Activated naive CD4-positive, alpha-beta T cell treated with anti-CD3 and anti-CD28 coated beads, Interleukin-2, amount 10 ng/mL, durations not matched to agents 7 days and 5 days (primary cell): ENCODE data around the gene ZNF648.

ENCODE experiments used
- CTCF ChIA-PET: fragments of 350-600 bp; sonication (Branson Sonifier 250); formaldehyde crosslinking; loops from one replicate; lab custom pipeline; 2021; ENCODE audit warnings: antibody characterized with exemption; lab: Charles Lee
- DNase-seq: peaks from one replicate; pipeline ENCODE4 v3.0.0-alpha.2; 2020
- H3K27ac Mint-ChIP-seq: one replicate; pipeline ENCODE4 v1.8.0; 2021; ENCODE audit warnings: mild to moderate bottlenecking, moderate library complexity, mixed read lengths
- H3K27me3 Mint-ChIP-seq: one replicate; pipeline ENCODE4 v1.8.0; 2021; ENCODE audit warnings: mild to moderate bottlenecking, mixed read lengths
- H3K36me3 Mint-ChIP-seq: one replicate; pipeline ENCODE4 v1.8.0; 2021; ENCODE audit warnings: mixed read lengths
- H3K4me1 Mint-ChIP-seq: one replicate; pipeline ENCODE4 v1.8.0; 2021; ENCODE audit warnings: mixed read lengths
- H3K4me3 Mint-ChIP-seq: one replicate; pipeline ENCODE4 v1.8.0; 2021; ENCODE audit warnings: mild to moderate bottlenecking, moderate library complexity, mixed read lengths
- H3K9me3 Mint-ChIP-seq: one replicate; pipeline ENCODE4 v1.8.0; 2021; ENCODE audit warnings: mixed read lengths

Gene ZNF648

DNA sequence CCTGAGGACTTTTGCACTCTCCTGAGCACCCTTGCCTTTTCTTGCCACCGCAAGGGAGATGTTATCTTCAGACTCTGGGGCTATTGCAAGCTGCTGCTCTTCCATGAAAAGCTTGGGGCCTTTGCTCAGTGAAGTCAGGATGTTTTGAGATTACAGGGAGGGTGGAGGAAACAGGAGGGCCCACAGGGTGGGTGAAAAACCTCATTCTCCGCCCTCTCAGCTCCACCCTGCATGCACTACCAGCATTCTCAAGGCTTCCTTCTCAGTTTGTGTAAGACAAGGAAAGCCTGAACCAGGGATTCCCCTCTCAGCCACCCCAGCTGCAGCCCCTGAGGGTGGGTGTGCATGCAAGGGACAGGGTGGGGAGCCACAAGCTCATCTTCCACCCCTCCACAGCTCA lies 25.8 kb upstream of the ZNF648 start:
- Mint-ChIP-seq H3K27ac (peak overlapping the region; percentile 89), H3K36me3 (no peaks in the 10 kb centered on the region), H3K27me3 (no peaks in the 10 kb centered on the region), H3K4me1 (peaks cover 69% of the 10 kb centered on the region), H3K4me3 (peak overlapping the region; percentile 38), H3K9me3 (no peaks in the 10 kb centered on the region)
- CTCF ChIA-PET = interaction anchor here (1.3 to 6.9 kb wide), 4 partner anchors 8 to 512 kb away, joined by 3 to 167 read pairs (median 58); partner anchors contain the start of genes GLUL and TEDDM1
- peak; percentile 66 for DNase-seq

DNA sequence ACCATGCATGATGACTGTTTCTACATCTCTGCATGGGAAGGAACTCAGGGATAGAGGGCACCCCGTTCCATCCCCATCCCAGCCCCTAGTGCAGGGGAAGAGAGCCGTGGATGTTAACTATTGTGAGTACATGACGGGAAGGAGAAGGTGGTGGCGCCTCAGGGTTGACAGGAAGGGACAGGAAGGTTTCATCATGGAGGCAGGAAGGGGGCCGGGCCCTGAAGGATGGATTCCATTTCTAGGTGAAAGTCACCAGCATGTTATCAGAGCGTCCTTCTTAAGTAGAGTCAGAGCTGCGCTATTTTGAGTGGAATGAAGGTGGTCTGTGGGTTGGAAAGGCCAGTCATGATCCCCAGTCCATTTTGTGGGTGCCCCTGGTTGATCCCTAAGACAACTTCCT lies 25.1 kb upstream of the ZNF648 start:
- H3K4me1 Mint-ChIP-seq = peaks cover 69% of the 10 kb centered on the region
- CTCF ChIA-PET = interaction anchor here (1.1 to 6.9 kb wide), 4 partner anchors 56 to 700 kb away, joined by 3 to 167 read pairs (median 58); partner anchors contain the start of genes GLUL, RGS16 and TEDDM1
- no peak for DNase-seq
- H3K4me3 Mint-ChIP-seq = no peak overlapping the region
- H3K27me3 Mint-ChIP-seq = no peaks in the 10 kb centered on the region
- no peaks in the 10 kb centered on the region for H3K9me3 Mint-ChIP-seq
- H3K36me3 Mint-ChIP-seq = no peaks in the 10 kb centered on the region
- peak overlapping the region; percentile 89 for H3K27ac Mint-ChIP-seq

DNA sequence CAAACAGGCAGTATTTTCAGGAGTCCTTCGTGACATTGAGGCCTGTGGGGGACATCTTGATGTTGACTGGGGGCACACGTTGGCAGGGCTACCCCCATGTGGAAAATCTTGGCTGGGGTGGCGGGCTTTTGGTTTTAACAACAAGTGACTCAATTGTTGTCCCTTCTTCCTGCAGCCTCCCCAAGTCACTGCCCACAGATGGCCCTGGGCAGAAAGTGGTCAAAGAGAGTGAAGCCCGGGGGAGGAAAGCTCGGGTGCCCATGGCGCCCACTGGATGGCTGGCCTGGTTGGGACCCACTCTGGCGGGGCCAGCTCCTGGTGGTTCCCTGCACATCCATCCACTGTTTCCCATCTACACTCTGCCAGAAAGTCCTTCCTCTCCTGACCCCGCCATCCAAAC lies 24.6 kb upstream of the ZNF648 start:
- Mint-ChIP-seq H3K4me3 (no peak overlapping the region), H3K27me3 (no peaks in the 10 kb centered on the region), H3K27ac (peak overlapping the region; percentile 89), H3K4me1 (peaks cover 68% of the 10 kb centered on the region), H3K9me3 (no peaks in the 10 kb centered on the region), H3K36me3 (no peaks in the 10 kb centered on the region)
- DNase-seq = no peak
- CTCF ChIA-PET = interaction anchor here (1.1 to 6.9 kb wide), 7 partner anchors 57 to 701 kb away, joined by 3 to 167 read pairs (median 7); partner anchors contain the start of genes GLUL, RGS16 and TEDDM1

DNA sequence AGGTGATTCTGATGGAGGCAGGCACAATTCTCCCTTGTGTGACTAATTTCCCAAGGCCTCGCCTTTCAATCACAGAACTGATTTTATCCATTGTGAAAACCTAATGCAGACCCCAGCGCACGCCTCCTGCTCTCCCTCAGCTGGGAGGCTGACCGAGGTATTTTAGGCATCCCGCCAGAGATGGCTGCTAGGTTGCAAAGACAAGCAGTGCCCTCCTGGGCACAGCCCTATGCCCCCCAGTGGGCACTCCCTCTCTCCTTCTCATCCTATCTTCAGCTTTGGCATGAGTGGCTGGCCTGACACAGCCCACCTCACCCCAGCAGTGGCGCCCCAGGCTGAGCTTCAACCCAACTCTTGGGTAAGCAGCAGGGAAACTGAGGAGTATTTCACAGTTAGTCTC lies 24.2 kb upstream of the ZNF648 start:
- Mint-ChIP-seq H3K4me1 (peaks cover 66% of the 10 kb centered on the region), H3K4me3 (no peak overlapping the region), H3K9me3 (no peaks in the 10 kb centered on the region), H3K36me3 (no peaks in the 10 kb centered on the region), H3K27me3 (no peaks in the 10 kb centered on the region), H3K27ac (peak overlapping the region; percentile 89)
- no peak for DNase-seq
- CTCF ChIA-PET = interaction anchor here (1.0 to 6.9 kb wide), 15 partner anchors 17 to 701 kb away, joined by 3 to 167 read pairs (median 5); partner anchors contain the start of genes GLUL, RGS16 and TEDDM1

DNA sequence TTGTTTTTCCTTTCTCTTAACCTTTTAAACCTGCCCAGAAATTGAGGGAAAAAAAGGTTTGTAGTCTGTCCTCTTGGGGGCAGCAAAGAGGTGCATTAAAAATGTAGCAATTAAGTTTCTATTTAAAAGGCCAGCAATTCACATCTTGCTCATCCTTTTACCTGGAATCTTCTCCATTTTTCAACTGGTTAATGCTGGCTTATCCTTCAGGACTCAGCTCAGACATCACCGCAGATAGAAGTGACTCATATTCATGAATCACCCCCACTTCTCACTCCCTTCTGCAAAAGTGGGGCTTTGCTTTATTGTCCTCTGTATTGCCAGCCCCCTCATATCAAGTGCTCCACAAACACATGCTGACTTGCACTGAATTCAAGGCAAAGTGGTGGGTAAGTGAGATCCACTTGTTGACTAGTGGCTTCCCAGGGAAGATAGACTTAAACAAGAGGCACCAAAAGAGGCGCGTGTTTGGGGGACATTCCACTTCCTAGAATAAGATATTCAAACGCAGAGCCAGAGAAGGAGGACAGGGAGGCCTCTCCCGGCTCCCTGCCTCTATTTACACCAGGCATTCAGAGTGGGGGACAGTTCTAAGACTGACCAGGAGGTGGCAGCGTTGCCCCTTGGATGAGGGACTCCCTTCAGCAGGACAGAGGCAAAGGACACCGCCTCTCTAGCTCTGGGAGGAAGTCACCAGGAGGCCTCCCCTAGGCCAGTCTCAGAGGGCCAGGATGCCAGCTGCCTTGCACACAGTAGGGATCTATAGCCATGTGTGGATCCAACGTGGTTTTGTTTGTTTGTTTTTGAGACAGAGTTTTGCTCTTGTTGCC lies 23.2 kb upstream of the ZNF648 start:
- DNase-seq = peak; percentile 90
- CTCF ChIA-PET = interaction anchor here (0.6 to 6.9 kb wide), 24 partner anchors 8 to 703 kb away, joined by 3 to 167 read pairs (median 4); partner anchors contain the start of genes GLUL, RGS16 and TEDDM1
- Mint-ChIP-seq H3K9me3 (no peaks in the 10 kb centered on the region), H3K36me3 (no peaks in the 10 kb centered on the region), H3K27ac (peak overlapping the region; percentile 80), H3K27me3 (no peaks in the 10 kb centered on the region), H3K4me3 (no peak overlapping the region), H3K4me1 (peaks cover 56% of the 10 kb centered on the region)

DNA sequence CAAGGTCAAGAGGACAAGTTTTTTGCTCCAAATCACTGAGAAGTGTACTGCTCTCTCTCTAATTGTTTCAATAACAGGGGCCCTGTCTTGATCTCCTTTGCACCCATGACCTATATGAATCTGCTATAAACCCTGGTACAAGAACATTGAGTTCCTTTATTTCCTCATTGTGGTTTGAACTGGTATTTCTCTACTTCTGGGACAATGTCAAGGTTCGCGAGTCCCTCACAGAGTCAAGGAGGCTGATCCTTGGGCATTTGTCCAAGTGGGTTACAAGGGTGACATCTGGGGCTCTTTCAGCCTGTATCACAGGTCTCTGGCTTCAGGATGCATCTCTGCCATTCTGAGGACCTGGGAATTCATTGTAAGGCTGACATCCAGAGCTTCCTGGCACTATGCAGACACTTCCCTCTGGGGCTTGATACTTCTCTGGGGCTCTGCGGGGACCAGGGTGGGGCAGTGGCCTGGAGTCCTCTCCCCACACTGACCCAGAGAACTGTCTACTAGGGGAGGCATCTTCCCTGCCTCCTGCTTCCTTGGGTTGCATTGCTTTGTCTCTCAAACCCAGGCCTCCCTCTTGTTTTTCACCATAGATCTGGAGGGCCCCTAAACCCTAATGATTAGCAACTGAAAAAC lies 22.5 kb upstream of the ZNF648 start:
- H3K4me1 Mint-ChIP-seq = peaks cover 49% of the 10 kb centered on the region
- no peak for DNase-seq
- CTCF ChIA-PET = interaction anchor here (0.6 to 6.9 kb wide), 8 partner anchors 15 to 704 kb away, joined by 3 to 167 read pairs (median 6); partner anchors contain the start of genes GLUL and TEDDM1
- no peak overlapping the region for H3K4me3 Mint-ChIP-seq
- H3K36me3 Mint-ChIP-seq = no peaks in the 10 kb centered on the region
- H3K9me3 Mint-ChIP-seq = no peaks in the 10 kb centered on the region
- H3K27ac Mint-ChIP-seq = peak overlapping the region; percentile 80
- no peaks in the 10 kb centered on the region for H3K27me3 Mint-ChIP-seq

DNA sequence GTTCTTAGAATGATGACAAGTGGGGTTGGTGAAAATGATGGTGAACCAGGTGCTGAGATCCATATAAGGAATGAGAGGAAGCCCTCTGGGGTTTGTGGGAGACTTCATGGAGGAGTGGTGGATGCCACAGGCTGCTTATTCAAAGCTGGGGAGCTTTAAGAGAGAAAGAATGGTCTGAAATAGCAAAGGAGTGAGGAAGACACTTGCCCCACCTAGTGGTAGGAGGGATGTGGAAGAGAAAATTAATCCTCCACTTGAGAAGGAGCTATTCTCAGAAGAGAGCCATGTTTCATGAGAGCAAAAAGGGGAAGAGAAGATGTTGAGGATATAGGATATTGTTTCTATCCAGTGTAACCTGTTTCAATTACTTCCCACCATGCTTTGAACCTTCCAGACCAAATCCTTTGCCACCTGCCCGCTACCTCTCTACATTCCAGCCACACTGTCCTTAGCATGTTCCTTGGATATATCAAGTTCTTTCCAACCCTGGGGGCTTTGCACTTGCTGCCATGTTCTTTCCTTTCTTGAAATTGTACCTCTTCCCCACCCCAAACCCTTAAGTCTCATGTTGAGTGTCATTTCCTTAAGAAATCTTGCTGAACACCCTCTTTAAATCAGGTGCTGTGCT lies 19.6 kb upstream of the ZNF648 start:
- Mint-ChIP-seq H3K4me3 (no peak overlapping the region), H3K9me3 (no peaks in the 10 kb centered on the region), H3K36me3 (no peaks in the 10 kb centered on the region), H3K4me1 (peaks cover 20% of the 10 kb centered on the region), H3K27me3 (no peaks in the 10 kb centered on the region), H3K27ac (no peak overlapping the region)
- CTCF ChIA-PET = interaction anchor here (0.6 to 5.8 kb wide), 41 partner anchors 8 to 705 kb away, joined by 3 to 98 read pairs (median 4); partner anchors contain the start of genes CACNA1E, RNASEL and TEDDM1
- DNase-seq = peak; percentile 57

DNA sequence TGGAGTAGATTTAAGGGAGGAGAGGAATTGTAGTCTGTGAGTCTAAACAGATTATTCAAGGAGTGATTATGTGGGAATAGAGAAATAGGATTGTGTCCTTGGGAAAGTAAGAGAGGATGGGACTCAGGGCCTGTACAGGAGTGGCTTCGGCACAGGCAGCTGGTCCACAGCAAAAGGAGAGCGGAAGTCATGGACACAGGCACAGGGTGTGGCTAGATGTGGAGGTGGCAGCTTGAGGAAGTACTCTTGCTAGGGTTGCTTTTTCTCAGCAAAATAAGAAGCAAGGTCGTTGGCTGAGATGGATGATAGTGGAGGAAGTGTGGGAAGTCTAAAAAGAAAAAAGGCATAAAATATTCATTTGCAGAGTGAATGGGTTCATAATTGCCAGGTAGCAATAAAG lies 18.5 kb upstream of the ZNF648 start:
- no peaks in the 10 kb centered on the region for H3K9me3 Mint-ChIP-seq
- CTCF ChIA-PET = interaction anchor here (1.1 to 5.8 kb wide), 16 partner anchors 7 to 605 kb away, joined by 3 to 98 read pairs (median 8); partner anchors contain the start of genes CACNA1E, RNASEL and TEDDM1
- H3K27ac Mint-ChIP-seq = no peak overlapping the region
- no peak overlapping the region for H3K4me3 Mint-ChIP-seq
- no peak for DNase-seq
- no peaks in the 10 kb centered on the region for H3K27me3 Mint-ChIP-seq
- peaks cover 9% of the 10 kb centered on the region for H3K4me1 Mint-ChIP-seq
- no peaks in the 10 kb centered on the region for H3K36me3 Mint-ChIP-seq

DNA sequence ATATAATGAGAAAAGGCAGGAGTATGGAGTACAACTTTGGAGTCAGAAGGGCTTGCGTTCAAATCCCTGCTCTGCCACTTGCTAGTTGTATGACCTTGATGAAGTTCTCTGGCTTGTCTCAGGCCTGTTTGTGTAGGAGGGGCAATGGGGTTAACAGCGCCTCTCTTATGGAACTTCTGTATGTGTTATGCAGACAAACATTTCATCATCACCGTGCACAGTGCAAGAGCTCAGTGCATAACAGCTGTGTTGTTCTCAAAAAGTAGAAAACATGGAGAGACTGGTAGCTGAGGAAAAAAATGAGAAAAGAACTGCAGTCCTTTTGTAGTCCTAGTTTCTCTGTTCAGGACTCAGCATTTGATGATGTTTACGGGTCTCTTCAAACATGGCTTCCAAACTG lies 10.4 kb upstream of the ZNF648 start:
- no peaks in the 10 kb centered on the region for H3K9me3 Mint-ChIP-seq
- no peak for DNase-seq
- CTCF ChIA-PET = interaction anchor here (3.0 kb wide), 1 partner anchor 10 kb away, joined by 15 read pairs; no protein-coding TSS in a partner anchor
- H3K4me1 Mint-ChIP-seq = no peaks in the 10 kb centered on the region
- no peak overlapping the region for H3K27ac Mint-ChIP-seq
- H3K36me3 Mint-ChIP-seq = no peaks in the 10 kb centered on the region
- H3K4me3 Mint-ChIP-seq = no peak overlapping the region
- H3K27me3 Mint-ChIP-seq = peaks cover 28% of the 10 kb centered on the region

DNA sequence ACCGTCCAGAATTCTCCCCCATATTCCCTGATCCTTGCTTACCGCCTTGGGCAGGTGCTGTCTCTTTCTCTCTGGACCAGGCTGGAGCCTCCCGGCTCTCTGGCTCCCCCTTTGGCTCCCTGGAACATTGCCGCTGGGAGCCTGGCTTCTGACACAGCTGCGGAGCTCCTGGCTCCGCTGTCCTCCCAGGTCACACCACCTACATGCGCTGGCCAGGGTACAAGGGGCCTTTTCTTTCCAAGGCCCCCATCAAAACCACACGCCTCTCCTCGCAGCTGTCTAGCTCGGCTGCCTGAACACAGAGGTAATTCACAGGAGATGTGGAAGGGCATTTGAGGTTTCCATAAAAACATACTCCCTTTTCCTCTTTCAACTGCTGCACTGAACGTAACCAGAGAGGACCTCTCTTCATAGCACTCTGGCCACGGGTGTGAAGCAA lies 7.5 kb upstream of the ZNF648 start:
- H3K4me1 Mint-ChIP-seq = no peaks in the 10 kb centered on the region
- peak; percentile 61 for DNase-seq
- H3K4me3 Mint-ChIP-seq = no peak overlapping the region
- peaks cover 41% of the 10 kb centered on the region for H3K27me3 Mint-ChIP-seq
- no peaks in the 10 kb centered on the region for H3K36me3 Mint-ChIP-seq
- H3K27ac Mint-ChIP-seq = no peak overlapping the region
- CTCF ChIA-PET = interaction anchor here (0.6 to 2.4 kb wide), 9 partner anchors 9 to 676 kb away, joined by 3 to 20 read pairs (median 5); no protein-coding TSS in a partner anchor
- H3K9me3 Mint-ChIP-seq = no peaks in the 10 kb centered on the region

DNA sequence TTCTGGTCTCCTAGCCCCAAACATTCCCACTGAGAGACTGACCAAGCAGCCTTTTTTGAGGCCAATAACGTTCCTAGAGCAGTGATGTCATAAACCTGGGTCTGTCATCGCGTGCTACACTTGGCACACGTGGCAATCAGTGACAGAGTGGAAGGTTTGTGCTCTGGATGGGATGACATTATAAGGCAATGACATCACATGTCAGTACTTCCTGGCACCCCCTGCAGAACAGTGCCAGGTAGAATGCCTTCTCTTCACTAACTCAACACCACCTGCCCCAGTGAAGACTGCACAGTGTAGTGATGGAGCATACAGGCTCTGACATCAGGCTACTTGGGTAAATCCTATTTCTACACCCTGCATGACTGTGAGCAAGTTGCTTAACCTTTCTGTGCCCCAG lies 5.4 kb upstream of the ZNF648 start:
- Mint-ChIP-seq H3K27ac (no peak overlapping the region), H3K9me3 (no peaks in the 10 kb centered on the region), H3K4me3 (no peak overlapping the region), H3K4me1 (no peaks in the 10 kb centered on the region), H3K27me3 (peaks cover 49% of the 10 kb centered on the region), H3K36me3 (no peaks in the 10 kb centered on the region)
- no peak for DNase-seq
- CTCF ChIA-PET = interaction anchor here (0.6 to 2.4 kb wide), 4 partner anchors 13 to 16 kb away, joined by 3 to 7 read pairs (median 4); no protein-coding TSS in a partner anchor

DNA sequence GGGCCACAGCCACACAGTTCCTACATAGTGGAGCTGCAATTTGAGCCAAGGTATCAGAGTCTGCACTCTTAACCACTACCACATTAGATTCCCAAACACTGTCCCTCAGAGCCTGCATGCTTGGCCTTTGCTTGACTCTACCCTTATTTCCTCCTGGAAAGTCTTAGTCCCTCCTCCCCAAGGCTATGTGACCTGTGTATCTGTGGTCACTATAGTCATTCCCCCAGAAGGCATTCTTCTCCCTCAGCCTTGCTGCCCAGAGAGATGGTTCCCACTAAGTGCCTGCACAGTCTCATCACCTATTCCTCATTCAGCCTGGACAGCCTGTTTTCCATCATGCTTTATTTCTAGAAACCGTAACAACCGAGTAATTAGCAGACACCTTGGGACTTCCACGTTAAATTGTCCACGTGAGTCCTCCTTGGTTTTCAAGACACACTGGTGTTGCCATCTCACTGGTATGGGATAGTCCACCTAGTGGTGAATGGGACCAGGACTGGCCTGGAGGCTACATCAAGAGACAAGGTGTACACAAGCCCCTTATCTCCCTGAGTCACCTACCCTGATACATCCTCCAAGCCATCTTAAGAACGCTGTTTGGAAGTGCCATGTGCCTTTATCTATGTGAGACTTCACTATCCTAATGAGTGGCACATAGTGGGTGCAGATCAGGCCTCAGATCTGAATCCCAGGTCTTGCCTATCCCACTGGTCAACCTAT lies 3.8 kb upstream of the ZNF648 start:
- Mint-ChIP-seq H3K36me3 (no peaks in the 10 kb centered on the region), H3K4me3 (no peak overlapping the region), H3K4me1 (no peaks in the 10 kb centered on the region), H3K27me3 (peaks cover 66% of the 10 kb centered on the region), H3K27ac (no peak overlapping the region), H3K9me3 (no peaks in the 10 kb centered on the region)
- no peak for DNase-seq
- CTCF ChIA-PET = interaction anchor here (0.6 to 1.8 kb wide), 2 partner anchors 15 to 587 kb away, joined by 3 to 7 read pairs; no protein-coding TSS in a partner anchor

DNA sequence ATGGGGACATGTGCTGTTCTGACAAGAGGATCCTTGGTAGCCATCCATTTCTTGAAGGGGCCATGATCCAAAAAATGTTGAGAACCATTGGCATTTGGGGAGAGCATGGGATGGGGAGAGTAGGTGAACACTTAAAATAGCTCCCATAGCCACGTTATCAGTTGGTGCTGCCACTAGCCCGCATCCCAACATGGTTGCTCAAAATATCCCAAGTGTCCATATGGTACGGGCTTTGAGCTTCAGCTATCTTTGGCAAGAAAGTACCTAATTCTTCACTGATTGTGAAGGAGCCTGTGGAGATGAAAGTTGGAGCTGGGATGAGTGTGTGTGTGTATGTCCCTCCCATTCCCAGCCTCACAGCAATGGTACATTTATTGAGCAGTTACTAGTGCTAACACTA lies 3.1 kb upstream of the ZNF648 start:
- H3K9me3 Mint-ChIP-seq = no peaks in the 10 kb centered on the region
- no peak for DNase-seq
- H3K27ac Mint-ChIP-seq = no peak overlapping the region
- H3K36me3 Mint-ChIP-seq = no peaks in the 10 kb centered on the region
- CTCF ChIA-PET = interaction anchor here (0.6 to 1.8 kb wide), 2 partner anchors 16 to 586 kb away, joined by 3 to 7 read pairs; no protein-coding TSS in a partner anchor
- peaks cover 65% of the 10 kb centered on the region for H3K27me3 Mint-ChIP-seq
- H3K4me1 Mint-ChIP-seq = no peaks in the 10 kb centered on the region
- H3K4me3 Mint-ChIP-seq = no peak overlapping the region
